CD4-positive, alpha-beta memory T cell (primary cell): ENCODE measurements around the gene LCN12. TPM values are rescaled to one million over a fixed set of nuclear protein-coding genes. Genes with fewer than 3 reads are reported as not detected.

Experiments used
- CTCF ChIA-PET: fragments of 350-600 bp; sonication (Branson Sonifier 250); formaldehyde crosslinking; loops from one replicate; lab custom pipeline; 2021; ENCODE audit warnings: inconsistent platforms; ENCODE audit not compliant: partially characterized antibody; lab: Charles Lee
- POLR2A ChIA-PET: fragments of 350-600 bp; sonication (Branson Sonifier 250); formaldehyde crosslinking; loops from one replicate; lab custom pipeline; 2021; ENCODE audit not compliant: partially characterized antibody; lab: Charles Lee
- DNase-seq, 5 donors: peaks; one replicate each; pipeline versions ENCODE4 v3.0.0 to v3.0.0-alpha.2; 2020 to 2022; ENCODE audit warnings: mixed read lengths in 1 of 5
- H3K27ac ChIP-seq: one replicate; pipeline ENCODE4 v1.7.0; 2013; ENCODE audit warnings: low read depth, low read length
- H3K27me3 ChIP-seq: 2 replicates; pipeline ENCODE4 v1.7.0; 2013; ENCODE audit warnings: mild to moderate bottlenecking, low read length, moderate library complexity; ENCODE audit not compliant: insufficient read depth
- H3K36me3 ChIP-seq: 2 replicates; pipeline ENCODE4 v1.7.0; 2013; ENCODE audit warnings: mild to moderate bottlenecking, low read length, moderate library complexity; ENCODE audit not compliant: insufficient read depth
- H3K4me1 ChIP-seq: 2 replicates; pipeline ENCODE4 v1.7.0; 2013; ENCODE audit warnings: mild to moderate bottlenecking, low read length, moderate library complexity; ENCODE audit not compliant: insufficient read depth
- H3K4me3 ChIP-seq, 2 donors: one replicate each; pipeline ENCODE4 v1.7.0; 2013; ENCODE audit warnings: low read length in 2 of 2, mild to moderate bottlenecking in 1 of 2
- H3K9me3 ChIP-seq, 2 donors: one replicate each; pipeline ENCODE4 v1.7.0; 2013; ENCODE audit warnings: low read length in 2 of 2, control low read depth in 1 of 2; ENCODE audit not compliant: control insufficient read depth in 1 of 2
- H3K27ac Mint-ChIP-seq, 7 donors: one replicate each; pipeline ENCODE4 v1.8.0; 2020 to 2021; ENCODE audit warnings: mixed read lengths in 7 of 7, mild to moderate bottlenecking in 6 of 7, inconsistent platforms in 3 of 7, moderate library complexity in 3 of 7
- H3K27me3 Mint-ChIP-seq, 2 donors: one replicate each; pipeline ENCODE4 v1.8.0; 2020 to 2021; ENCODE audit warnings: mixed read lengths in 2 of 2
- H3K36me3 Mint-ChIP-seq, 2 donors: one replicate each; pipeline ENCODE4 v1.8.0; 2020 to 2021; ENCODE audit warnings: mixed read lengths in 2 of 2, inconsistent platforms in 1 of 2, mild to moderate bottlenecking in 1 of 2
- H3K4me1 Mint-ChIP-seq, 4 donors: one replicate each; pipeline ENCODE4 v1.8.0; 2020 to 2021; ENCODE audit warnings: mixed read lengths in 4 of 4, mild to moderate bottlenecking in 1 of 4
- H3K4me3 Mint-ChIP-seq, 8 donors: one replicate each; pipeline ENCODE4 v1.8.0; 2020 to 2021; ENCODE audit warnings: mixed read lengths in 8 of 8, mild to moderate bottlenecking in 7 of 8, moderate library complexity in 6 of 8, inconsistent platforms in 3 of 8
- H3K9me3 Mint-ChIP-seq, 8 donors: one replicate each; pipeline ENCODE4 v1.8.0; 2020 to 2021; ENCODE audit warnings: mixed read lengths in 8 of 8, mild to moderate bottlenecking in 5 of 8, inconsistent platforms in 3 of 8, moderate library complexity in 1 of 8
- intact Hi-C: fragments of 100-400 bp; cut with micrococcal nuclease; formaldehyde crosslinking; loops from one replicate; pipeline ENCODE4 v1.15.1; 2023
- polyA plus RNA-seq, 2 donors: library from polyadenylated mRNA; unstranded; fragments of 300-500 nt; fragmentation: Illumina TruSeq; gene quantifications; one replicate each; pipeline ENCODE4 v1.2.3, GENCODE V29; 2021
- total RNA-seq, 2 experiments: library from RNA; stranded (reverse); gene quantifications; one replicate each; pipeline ENCODE4 v1.2.3, GENCODE V29; 2021

LCN12 gene
- total and polyA plus RNA-seq, 4 experiments from 2014 or later, result 0.72 to 1.4 TPM; not detected in 2

DNA sequence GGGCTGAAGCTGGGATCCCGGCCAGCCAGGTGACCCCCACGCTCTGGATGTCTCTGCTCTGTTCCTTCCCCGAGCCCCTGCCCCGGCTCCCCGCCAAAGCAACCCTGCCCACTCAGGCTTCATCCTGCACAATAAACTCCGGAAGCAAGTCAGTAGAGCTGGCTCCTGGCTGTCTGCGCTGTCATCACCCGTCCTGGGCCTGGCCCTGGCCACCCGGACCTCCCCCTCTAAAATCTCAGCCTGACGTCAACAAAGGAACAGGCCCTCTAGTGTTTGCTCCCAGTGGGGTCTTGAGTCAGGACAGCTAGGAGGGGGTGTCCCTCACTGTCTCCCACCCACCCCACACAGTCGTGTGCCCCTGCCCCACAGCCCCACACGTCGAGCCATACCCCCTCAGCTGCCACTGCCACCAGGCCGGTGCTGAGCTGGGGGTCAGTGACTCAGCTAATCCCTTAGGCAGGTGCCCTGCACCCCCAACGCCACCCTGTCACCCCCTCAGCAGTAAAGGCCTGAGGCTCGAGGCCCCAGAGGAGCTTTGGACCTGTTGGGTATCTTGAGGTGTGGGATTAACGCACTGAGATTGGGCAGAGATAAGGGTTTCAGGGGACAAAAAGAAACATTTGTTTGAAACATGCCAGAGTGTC is 29.6 kb downstream of the LCN12 start:
- Histone ChIP-seq H3K27ac (no peak overlapping the region), H3K4me3 (no peak overlapping the region), H3K27me3 (peaks cover 5% of the 10 kb centered on the region), H3K36me3 (no peaks in the 10 kb centered on the region), H3K4me1 (peaks cover 11% of the 10 kb centered on the region), H3K9me3 (no peaks in the 10 kb centered on the region)
- Mint-ChIP-seq H3K4me1 (peaks cover 3 to 11% (median 7%) of the 10 kb centered on the region in 4 donors), H3K36me3 (no peaks in the 10 kb centered on the region), H3K27ac (no peak overlapping the region), H3K4me3 (no peak overlapping the region), H3K27me3 (peaks cover 6 to 9% of the 10 kb centered on the region in 2 donors), H3K9me3 (no peaks in the 10 kb centered on the region)
- no peak for DNase-seq
- POLR2A ChIA-PET, result interaction anchor here (1.0 to 6.3 kb wide), 3 partner anchors 12 to 38 kb away, joined by 4 to 57 read pairs (median 4); partner anchors contain the start of genes CLIC3, FBXW5 and PAXX
- CTCF ChIA-PET, result interaction anchor here (0.9 to 1.0 kb wide), 2 partner anchors 10 to 47 kb away, joined by 3 read pairs; partner anchors contain the start of gene ABCA2
- intact Hi-C loops, result no loop called here

DNA sequence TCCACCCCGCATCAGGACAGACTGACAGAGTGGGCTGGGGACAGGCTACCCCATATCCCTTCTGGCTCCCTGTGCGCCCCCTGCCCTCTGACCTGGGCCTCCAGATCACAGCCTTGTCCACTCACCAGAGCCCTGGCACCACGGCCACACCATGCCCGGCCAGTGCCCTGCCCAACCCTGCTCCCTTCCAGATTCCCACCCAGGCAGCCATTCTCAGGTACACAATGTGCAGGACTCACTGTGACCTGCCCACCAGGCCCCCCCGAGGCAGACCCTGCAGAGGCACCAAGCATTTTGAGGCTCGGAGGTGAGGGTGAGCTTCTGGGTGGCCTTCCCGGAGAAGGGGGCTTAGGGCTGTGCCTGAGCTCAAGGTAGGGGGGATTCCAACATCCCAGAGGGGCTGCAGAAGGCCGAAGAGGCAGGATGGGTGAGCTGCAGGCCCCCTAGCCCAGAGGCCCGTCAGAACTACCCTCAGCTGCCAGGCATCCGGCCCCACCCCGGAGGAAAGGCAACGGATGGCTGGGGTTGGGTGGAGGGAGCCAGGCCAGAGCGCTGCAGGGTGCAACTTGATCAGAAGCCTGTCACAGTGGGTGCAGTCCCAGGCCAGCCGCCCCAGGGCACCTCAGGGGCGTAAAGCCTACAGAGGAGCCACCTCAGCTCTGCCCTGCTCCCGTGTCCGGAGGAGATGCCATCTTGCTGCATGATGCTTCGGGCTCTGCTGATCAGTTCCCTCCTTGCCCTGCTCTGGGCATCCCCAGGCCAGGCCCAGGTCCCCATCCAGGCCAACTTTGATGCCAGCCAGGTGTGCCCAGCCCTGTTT is 30.4 kb downstream of the LCN12 start, which contains the start of gene LCNL1:
TSS of gene LCNL1 (plus strand) at position 762 of the 820 bp plus-strand sequence. CDS start 594 bp downstream, outside the sequence.
- Histone ChIP-seq H3K27me3 (peaks cover 5% of the 10 kb centered on the region), H3K4me3 (no peak within 1 kb of the TSS), H3K4me1 (peaks cover 4% of the 10 kb centered on the region), H3K9me3 (no peaks in the 10 kb centered on the region), H3K36me3 (no peaks in the 10 kb centered on the region), H3K27ac (no peak within 1 kb of the TSS)
- H3K4me1 Mint-ChIP-seq, result peaks cover 3 to 8% (median 5%) of the 10 kb centered on the region in 4 donors
- peak within 1 kb of the TSS in 2 of 8 donors; percentile 32 to 47 for H3K4me3 Mint-ChIP-seq
- ChIA-PET POLR2A (interaction anchor here (1.0 to 6.3 kb wide), 3 partner anchors 12 to 38 kb away, joined by 4 to 57 read pairs (median 4); partner anchors contain the start of genes CLIC3, FBXW5 and PAXX), CTCF (interaction anchor here (0.9 to 1.0 kb wide), 2 partner anchors 9 to 46 kb away, joined by 3 read pairs; partner anchors contain the start of gene ABCA2)
- DNase-seq, result no peak
- intact Hi-C loops, result no loop called here
- H3K9me3 Mint-ChIP-seq, result no peaks in the 10 kb centered on the region
- H3K27ac Mint-ChIP-seq, result peak within 1 kb of the TSS in 1 of 7 donors; percentile 14
- no peaks in the 10 kb centered on the region for H3K36me3 Mint-ChIP-seq
- peaks cover 6 to 9% of the 10 kb centered on the region in 2 donors for H3K27me3 Mint-ChIP-seq

DNA sequence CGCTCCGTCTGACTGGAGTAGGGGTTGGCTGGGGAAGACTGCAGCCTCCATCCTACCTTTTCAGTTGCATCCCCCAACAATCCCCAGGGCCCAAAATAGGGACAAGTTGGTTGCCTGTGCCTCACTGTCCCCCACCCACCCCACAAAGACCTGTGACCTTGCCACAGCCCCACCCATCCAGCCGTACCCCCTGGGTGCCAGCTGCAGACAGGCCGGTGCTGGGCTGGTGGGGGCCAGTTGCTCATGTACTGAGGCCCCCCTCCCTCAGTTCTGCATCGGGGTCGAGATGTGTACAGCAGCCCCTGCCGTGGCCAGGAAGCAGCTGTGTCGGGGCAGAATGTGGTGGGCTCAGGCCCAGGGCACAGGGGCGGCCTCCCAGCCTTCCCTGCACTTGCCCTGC is 31.1 kb downstream of the LCN12 start:
- H3K36me3 ChIP-seq, result no peaks in the 10 kb centered on the region
- no peak overlapping the region for H3K27ac ChIP-seq
- no peak overlapping the region for H3K27ac Mint-ChIP-seq
- no peaks in the 10 kb centered on the region for H3K9me3 Mint-ChIP-seq
- H3K4me3 Mint-ChIP-seq, result peak overlapping the region in 1 of 8 donors; percentile 20
- no peaks in the 10 kb centered on the region for H3K9me3 ChIP-seq
- ChIA-PET CTCF (no interaction called here), POLR2A (interaction anchor here (6.3 kb wide), 1 partner anchor 11 kb away, joined by 57 read pairs; the partner anchor contains the start of genes CLIC3 and PAXX)
- H3K4me1 Mint-ChIP-seq, result peaks cover 3 to 8% (median 5%) of the 10 kb centered on the region in 4 donors
- no peaks in the 10 kb centered on the region for H3K4me1 ChIP-seq
- intact Hi-C loops, result no loop called here
- H3K36me3 Mint-ChIP-seq, result no peaks in the 10 kb centered on the region
- peaks cover 5% of the 10 kb centered on the region for H3K27me3 ChIP-seq
- no peak for DNase-seq
- H3K27me3 Mint-ChIP-seq, result peaks cover 6 to 13% of the 10 kb centered on the region in 2 donors
- no peak overlapping the region for H3K4me3 ChIP-seq

DNA sequence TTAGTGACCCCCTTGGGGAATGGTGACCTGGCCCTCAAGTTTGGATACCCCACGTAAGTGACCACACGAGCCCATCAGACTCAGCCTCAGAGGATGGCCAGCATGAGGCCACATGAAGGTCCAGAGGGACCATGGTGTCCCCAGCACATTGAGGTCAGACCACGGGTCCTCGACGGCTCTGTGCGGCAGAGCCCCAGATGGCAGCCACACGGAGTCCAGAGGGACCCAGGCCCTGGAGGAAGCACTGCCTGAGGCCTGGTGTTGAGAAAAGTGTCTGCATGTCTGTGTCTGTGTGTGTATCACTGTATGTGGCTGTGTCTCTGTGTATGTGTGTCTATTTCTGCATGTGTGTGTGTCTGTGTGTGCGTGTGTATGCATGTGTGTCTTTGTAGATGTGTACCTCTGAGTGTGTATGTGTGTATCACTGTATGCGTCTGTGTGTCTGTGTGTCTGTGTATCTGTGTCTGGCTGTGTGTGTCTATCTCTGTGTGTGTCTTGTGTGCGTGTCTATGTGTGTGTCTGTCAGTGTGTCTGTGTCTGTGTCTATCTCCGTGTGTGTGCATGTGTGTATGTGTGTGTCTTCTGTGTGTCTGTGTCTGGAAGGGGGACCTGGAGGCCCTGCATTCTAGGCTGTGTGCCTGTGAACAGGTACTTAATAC is 31.7 kb downstream of the LCN12 start:
- no peaks in the 10 kb centered on the region for H3K36me3 Mint-ChIP-seq
- peaks cover 6 to 13% of the 10 kb centered on the region in 2 donors for H3K27me3 Mint-ChIP-seq
- peaks cover 3 to 8% (median 5%) of the 10 kb centered on the region in 4 donors for H3K4me1 Mint-ChIP-seq
- intact Hi-C loops, result no loop called here
- H3K4me3 Mint-ChIP-seq, result peak overlapping the region in 4 of 8 donors; percentile 8 to 47 (median 27)
- no peak for DNase-seq
- H3K9me3 Mint-ChIP-seq, result no peaks in the 10 kb centered on the region
- H3K27me3 ChIP-seq, result peaks cover 5% of the 10 kb centered on the region
- H3K27ac ChIP-seq, result no peak overlapping the region
- ChIA-PET POLR2A (interaction anchor here (6.3 kb wide), 1 partner anchor 10 kb away, joined by 57 read pairs; the partner anchor contains the start of genes CLIC3 and PAXX), CTCF (no interaction called here)
- no peaks in the 10 kb centered on the region for H3K36me3 ChIP-seq
- peak overlapping the region in 1 of 7 donors; percentile 14 for H3K27ac Mint-ChIP-seq
- H3K9me3 ChIP-seq, result no peaks in the 10 kb centered on the region
- H3K4me1 ChIP-seq, result no peaks in the 10 kb centered on the region
- no peak overlapping the region for H3K4me3 ChIP-seq

DNA sequence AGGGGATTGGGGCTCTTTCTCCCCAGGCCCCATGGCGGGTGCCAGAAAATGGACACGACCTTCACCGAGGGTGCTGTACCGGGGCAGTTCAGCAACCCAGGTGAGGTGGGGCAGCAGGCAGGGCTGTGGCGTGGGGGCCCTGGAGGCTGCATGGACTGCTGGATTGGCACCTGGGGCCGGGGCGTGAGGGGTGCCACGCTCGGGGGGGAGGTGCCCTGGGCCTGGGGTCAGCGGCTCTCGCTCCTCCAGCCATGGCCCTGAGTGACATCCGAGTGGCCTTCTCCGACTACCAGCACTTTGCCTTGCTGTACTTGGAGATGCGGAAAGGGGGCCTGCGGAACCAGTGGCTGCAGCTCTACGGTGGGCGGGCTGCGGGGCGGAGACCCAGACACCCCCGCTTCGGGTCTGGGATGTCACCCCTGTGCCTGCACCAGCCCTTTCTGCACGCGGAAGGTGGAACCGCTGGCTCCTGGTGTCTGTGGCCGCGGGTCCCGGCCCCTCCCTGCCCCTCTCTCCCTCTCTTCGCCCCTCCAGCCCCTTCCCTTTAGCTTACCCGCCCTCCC is 32.5 kb downstream of the LCN12 start:
- CTCF ChIA-PET, result interaction anchor here (0.8 to 1.0 kb wide), 2 partner anchors 12 to 16 kb away, joined by 3 to 4 read pairs; partner anchors contain the start of gene CLIC3
- Mint-ChIP-seq H3K9me3 (no peaks in the 10 kb centered on the region), H3K27me3 (peaks cover 6 to 13% of the 10 kb centered on the region in 2 donors), H3K36me3 (no peaks in the 10 kb centered on the region), H3K27ac (no peak overlapping the region), H3K4me3 (no peak overlapping the region), H3K4me1 (peaks cover 3 to 8% (median 5%) of the 10 kb centered on the region in 4 donors)
- Histone ChIP-seq H3K36me3 (no peaks in the 10 kb centered on the region), H3K4me3 (no peak overlapping the region), H3K27ac (no peak overlapping the region), H3K9me3 (no peaks in the 10 kb centered on the region), H3K27me3 (peaks cover 5% of the 10 kb centered on the region), H3K4me1 (no peaks in the 10 kb centered on the region)
- no peak for DNase-seq
- intact Hi-C loops, result no loop called here
- POLR2A ChIA-PET, result interaction anchor here (0.6 to 1.4 kb wide), 5 partner anchors 9 to 35 kb away, joined by 3 to 6 read pairs (median 3); partner anchors contain the start of gene CLIC3

DNA sequence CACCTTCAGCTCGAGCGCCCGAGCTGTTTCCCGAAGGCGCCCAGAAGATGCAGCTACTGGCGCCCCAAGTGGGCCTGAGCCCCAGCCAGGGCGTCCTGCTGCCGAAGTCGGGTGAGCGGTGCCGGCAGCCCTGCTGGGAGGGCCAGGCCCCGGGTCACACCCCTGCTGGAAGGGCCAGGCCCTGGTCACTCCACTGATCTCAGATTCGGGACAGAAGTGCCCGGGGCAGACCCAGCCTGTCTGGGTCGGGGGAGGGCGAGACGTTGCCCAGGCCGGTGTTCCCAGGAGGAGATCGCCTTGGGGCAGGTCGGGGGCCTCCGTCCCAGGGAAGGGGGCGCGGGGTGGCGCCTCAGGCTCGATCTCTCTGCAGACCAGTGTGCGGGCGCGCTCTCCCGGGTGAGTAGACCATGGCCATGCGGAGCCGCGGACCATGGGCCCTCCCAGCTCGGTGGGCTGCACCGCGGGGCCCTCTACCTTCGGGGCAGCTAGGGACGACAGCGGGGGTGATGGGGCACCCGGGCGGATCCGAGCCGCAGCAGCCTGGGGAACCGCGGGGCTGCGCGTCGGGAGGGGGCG is 33.0 kb downstream of the LCN12 start:
- ChIA-PET CTCF (interaction anchor here (0.8 to 1.0 kb wide), 2 partner anchors 11 to 16 kb away, joined by 3 to 4 read pairs; partner anchors contain the start of gene CLIC3), POLR2A (interaction anchor here (0.6 to 1.4 kb wide), 5 partner anchors 10 to 35 kb away, joined by 3 to 6 read pairs (median 3); partner anchors contain the start of gene CLIC3)
- H3K4me3 ChIP-seq, result no peak overlapping the region
- no peaks in the 10 kb centered on the region for H3K4me1 ChIP-seq
- no peaks in the 10 kb centered on the region for H3K36me3 Mint-ChIP-seq
- no peaks in the 10 kb centered on the region for H3K36me3 ChIP-seq
- peaks cover 6 to 14% of the 10 kb centered on the region in 2 donors for H3K27me3 Mint-ChIP-seq
- H3K27ac ChIP-seq, result no peak overlapping the region
- H3K4me3 Mint-ChIP-seq, result no peak overlapping the region
- no peaks in the 10 kb centered on the region for H3K9me3 Mint-ChIP-seq
- H3K27me3 ChIP-seq, result peaks cover 5% of the 10 kb centered on the region
- no peaks in the 10 kb centered on the region for H3K9me3 ChIP-seq
- peaks cover 3 to 8% (median 5%) of the 10 kb centered on the region in 4 donors for H3K4me1 Mint-ChIP-seq
- intact Hi-C loops, result no loop called here
- no peak for DNase-seq
- no peak overlapping the region for H3K27ac Mint-ChIP-seq
